Measurements from ENCODE around the gene DNMT3L.
"Not testable (repeated sequence)": the region's sequence is repeated elsewhere in the genome, so short reads cannot be mapped to it uniquely, and the experiment has no call there.

DNA sequence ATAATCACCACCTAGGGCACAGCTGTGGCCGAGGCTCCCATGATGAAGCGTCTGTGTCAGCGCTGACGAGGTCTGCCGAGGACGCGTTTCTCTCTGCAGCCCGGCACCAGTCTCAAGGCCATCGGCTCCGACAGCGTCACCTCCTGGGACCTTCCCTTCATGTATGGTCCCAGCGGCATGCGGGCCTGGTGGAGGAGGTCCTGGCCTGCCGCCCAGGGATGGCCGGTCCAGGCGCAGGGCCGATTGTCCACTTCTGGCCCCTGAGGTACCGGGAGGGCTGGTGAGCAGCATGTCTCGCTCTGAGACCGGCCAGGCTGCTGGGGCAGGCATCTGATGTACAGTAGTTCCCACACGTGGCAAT, 64.6 kb downstream of the DNMT3L start:
- TF ChIP-seq, protein P1, sequence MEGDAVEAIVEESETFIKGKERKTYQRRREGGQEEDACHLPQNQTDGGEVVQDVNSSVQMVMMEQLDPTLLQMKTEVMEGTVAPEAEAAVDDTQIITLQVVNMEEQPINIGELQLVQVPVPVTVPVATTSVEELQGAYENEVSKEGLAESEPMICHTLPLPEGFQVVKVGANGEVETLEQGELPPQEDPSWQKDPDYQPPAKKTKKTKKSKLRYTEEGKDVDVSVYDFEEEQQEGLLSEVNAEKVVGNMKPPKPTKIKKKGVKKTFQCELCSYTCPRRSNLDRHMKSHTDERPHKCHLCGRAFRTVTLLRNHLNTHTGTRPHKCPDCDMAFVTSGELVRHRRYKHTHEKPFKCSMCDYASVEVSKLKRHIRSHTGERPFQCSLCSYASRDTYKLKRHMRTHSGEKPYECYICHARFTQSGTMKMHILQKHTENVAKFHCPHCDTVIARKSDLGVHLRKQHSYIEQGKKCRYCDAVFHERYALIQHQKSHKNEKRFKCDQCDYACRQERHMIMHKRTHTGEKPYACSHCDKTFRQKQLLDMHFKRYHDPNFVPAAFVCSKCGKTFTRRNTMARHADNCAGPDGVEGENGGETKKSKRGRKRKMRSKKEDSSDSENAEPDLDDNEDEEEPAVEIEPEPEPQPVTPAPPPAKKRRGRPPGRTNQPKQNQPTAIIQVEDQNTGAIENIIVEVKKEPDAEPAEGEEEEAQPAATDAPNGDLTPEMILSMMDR (conservative IDR thresholded peaks at IDR 0.05): not testable (repeated sequence)
- not testable (repeated sequence) for TF ChIP-seq ZFX (IDR thresholded peaks at IDR 0.05)

Measured in C4-2B (cell line).